ENCODE data around the gene NPR2.

- TF ChIP-seq CTCF (IDR thresholded peaks at IDR 0.05) (no peak), REST (IDR thresholded peaks at IDR 0.05; ENCODE audit: low read depth, low read length) (no peak), SIN3A (IDR thresholded peaks at IDR 0.05; ENCODE audit: borderline replicate concordance, low read depth, low read length) (no peak)
Measured at GRCh38 chr9:35858458-35858857, 67.1 kb downstream of the NPR2 start.

All from SK-N-SH (cell line).